DOHH2 (cell line): ENCODE results near the gene PDXK.

Experiments used
- H3F3A ChIP-seq: fragments of 200-600 bp; sonication (generic), shearing (Covaris generic); 2 replicates; pipeline ENCODE4 v1.6.0; 2016; ENCODE audit warnings: antibody characterized with exemption, mild to moderate bottlenecking; ENCODE audit not compliant: control insufficient read depth, insufficient read depth
- H3K27ac ChIP-seq: fragments of 200-600 bp; sonication (generic); 2 replicates; pipeline ENCODE4 v1.5.1; 2014; ENCODE audit warnings: low read depth, mild to moderate bottlenecking, low read length, moderate library complexity
- H3K27me3 ChIP-seq: fragments of 200-600 bp; sonication (generic); 2 replicates; pipeline ENCODE4 v1.6.1; 2014; ENCODE audit warnings: mild to moderate bottlenecking, low read length, mixed read lengths; ENCODE audit not compliant: control insufficient read depth
- H3K36me3 ChIP-seq: fragments of 200-600 bp; sonication (generic); 2 replicates; pipeline ENCODE4 v1.6.1; 2014; ENCODE audit warnings: mild to moderate bottlenecking, low read length, moderate library complexity, mixed read lengths; ENCODE audit not compliant: control insufficient read depth
- H3K4me1 ChIP-seq: fragments of 200-600 bp; sonication (generic); 2 replicates; pipeline ENCODE4 v1.6.1; 2014; ENCODE audit warnings: mild to moderate bottlenecking, low read length, mixed read lengths; ENCODE audit not compliant: control insufficient read depth
- H3K4me2 ChIP-seq: fragments of 200-600 bp; sonication (generic); 2 replicates; pipeline ENCODE4 v1.6.0; 2014; ENCODE audit warnings: mild to moderate bottlenecking, low read length, moderate library complexity
- H3K4me3 ChIP-seq: fragments of 200-600 bp; sonication (generic); 2 replicates; pipeline ENCODE4 v1.5.1; 2014; ENCODE audit warnings: mild to moderate bottlenecking, low read length, mixed read lengths
- H3K79me2 ChIP-seq: fragments of 200-600 bp; sonication (generic); 2 replicates; pipeline ENCODE4 v1.6.1; 2014; ENCODE audit warnings: mild to moderate bottlenecking, low read length, mixed read lengths; ENCODE audit not compliant: control insufficient read depth
- H3K9me2 ChIP-seq: fragments of 200-600 bp; sonication (generic); replicated peaks from 2 replicates; pipeline ENCODE4 v1.6.1; 2014; ENCODE audit warnings: mild to moderate bottlenecking, low read length, mixed read lengths; ENCODE audit not compliant: control insufficient read depth
- H3K9me3 ChIP-seq: fragments of 200-600 bp; sonication (generic); 2 replicates; pipeline ENCODE4 v1.6.1; 2014; ENCODE audit warnings: antibody characterized with exemption, low read length, mixed read lengths; ENCODE audit not compliant: control insufficient read depth, insufficient read depth
- H4K20me1 ChIP-seq: fragments of 200-600 bp; sonication (generic); 2 replicates; pipeline ENCODE4 v1.6.0; 2014; ENCODE audit warnings: low read depth, mild to moderate bottlenecking, antibody characterized with exemption, low read length, moderate library complexity; ENCODE audit not compliant: control insufficient read depth, insufficient read depth
- CTCF ChIP-seq: fragments of 200-600 bp; sonication (generic); IDR thresholded peaks from one replicate; pipeline ENCODE4 v1.5.1; 2014; ENCODE audit warnings: antibody characterized with exemption, mild to moderate bottlenecking, low read depth, low read length; ENCODE audit not compliant: poor library complexity, severe bottlenecking
- EZH2phosphoT487 ChIP-seq: fragments of 200-600 bp; sonication (generic); IDR thresholded peaks from 2 replicates; pipeline ENCODE4 v1.6.1; 2017; ENCODE audit warnings: borderline replicate concordance, mild to moderate bottlenecking, antibody characterized with exemption, low read length, moderate library complexity, mixed read lengths

Gene PDXK

GRCh38 chr21:43750339-43751033 is 31.6 kb downstream of the PDXK start:
- H3K4me1 ChIP-seq = no peaks in the 10 kb centered on the region
- H3K4me3 ChIP-seq = no peak overlapping the region
- no peak overlapping the region for H3K27ac ChIP-seq
- no peaks in the 10 kb centered on the region for H3K79me2 ChIP-seq
- no peak overlapping the region for H3K4me2 ChIP-seq
- TF ChIP-seq CTCF (no peak), EZH2phosphoT487 (no peak)
- H3K27me3 ChIP-seq = no peaks in the 10 kb centered on the region
- H3K9me3 ChIP-seq = no peaks in the 10 kb centered on the region
- peaks cover 21% of the 10 kb centered on the region for H3K36me3 ChIP-seq
- H4K20me1 ChIP-seq = no peaks in the 10 kb centered on the region
- H3F3A ChIP-seq = no peaks in the 10 kb centered on the region
- no peaks in the 10 kb centered on the region for H3K9me2 ChIP-seq

- peaks cover 21% of the 10 kb centered on the region for H3K36me3 ChIP-seq
- no peaks in the 10 kb centered on the region for H3K9me3 ChIP-seq
- H3K9me2 ChIP-seq = no peaks in the 10 kb centered on the region
- no peaks in the 10 kb centered on the region for H3K4me1 ChIP-seq
- H3K27ac ChIP-seq = no peak overlapping the region
- no peak overlapping the region for H3K4me3 ChIP-seq
- H3F3A ChIP-seq = no peaks in the 10 kb centered on the region
- no peak for TF ChIP-seq CTCF
- H3K79me2 ChIP-seq = no peaks in the 10 kb centered on the region
- H4K20me1 ChIP-seq = no peaks in the 10 kb centered on the region
- no peak overlapping the region for H3K4me2 ChIP-seq
- H3K27me3 ChIP-seq = no peaks in the 10 kb centered on the region
Measured at GRCh38 chr21:43751955-43752591, 33.1 kb downstream of the PDXK start.

- H3K9me3 ChIP-seq = no peaks in the 10 kb centered on the region
- H3K79me2 ChIP-seq = no peaks in the 10 kb centered on the region
- H3K4me2 ChIP-seq = no peak overlapping the region
- H3K27me3 ChIP-seq = no peaks in the 10 kb centered on the region
- H3F3A ChIP-seq = no peaks in the 10 kb centered on the region
- H4K20me1 ChIP-seq = no peaks in the 10 kb centered on the region
- no peak overlapping the region for H3K4me3 ChIP-seq
- no peaks in the 10 kb centered on the region for H3K4me1 ChIP-seq
- H3K27ac ChIP-seq = no peak overlapping the region
- TF ChIP-seq CTCF (no peak), EZH2phosphoT487 (no peak)
- peaks cover 21% of the 10 kb centered on the region for H3K36me3 ChIP-seq
- H3K9me2 ChIP-seq = no peaks in the 10 kb centered on the region
Measured at GRCh38 chr21:43752758-43753438, 34.0 kb downstream of the PDXK start.
